ENCODE measurements around the gene WDCP. TPM values are rescaled to one million over a fixed set of nuclear protein-coding genes. Genes with fewer than 3 reads are reported as not detected.

The WDCP gene
- total RNA-seq, 2 experiments from 2014 or later = 23.2 to 24.1 TPM

Other genes with a start within 250 kb of the WDCP start
- gene ATAD2B, start 120.3 kb downstream of the WDCP start, total RNA-seq = 10 to 100 TPM; 28.2 to 32.0 TPM
- 10 to 100 TPM; 13.0 to 14.3 TPM for gene UBXN2A, start 106.9 kb downstream of the WDCP start, total RNA-seq
- gene MFSD2B, start 37.3 kb downstream of the WDCP start, total RNA-seq = under 1 TPM; 0.34 to 0.44 TPM
- 1 to 10 TPM; 3.2 to 3.4 TPM for gene FKBP1B, start 2.4 kb upstream of the WDCP start, total RNA-seq
- gene SF3B6, start 28.9 kb upstream of the WDCP start, total RNA-seq = 10 to 100 TPM; 94.6 to 96.2 TPM
- gene TP53I3, start 37.4 kb upstream of the WDCP start, total RNA-seq = 1 to 10 TPM; 5.3 to 6.5 TPM
- gene PFN4, start 75.9 kb upstream of the WDCP start, total RNA-seq = under 1 TPM in 1 of 2 experiments, not detected in 1; 0.26 TPM
- gene FAM228B, start 76.1 kb upstream of the WDCP start, total RNA-seq = 1 to 10 TPM; 6.2 to 6.9 TPM
- not detected for gene FAM228A, start 127.7 kb upstream of the WDCP start, total RNA-seq

Data from activated CD8-positive, alpha-beta T cell treated with anti-CD3 and anti-CD28 coated beads, Interleukin-2, amount 10 ng/mL, durations not matched to agents 7 days and 5 days (primary cell).